K562 (cell line): ENCODE results near the gene PRSS57. TPM values are rescaled to one million over a fixed set of nuclear protein-coding genes. Genes with fewer than 3 reads are reported as not detected.
A peak's percentile ranks its signal among the peaks of the same experiment; 100 is the strongest.

Experiments used
- ARNT ChIP-seq, 2 experiments: fragments of 450-650 bp; IDR thresholded peaks; 2 replicates each; pipeline ENCODE4 v1.6.1; 2016; ENCODE audit warnings: mild to moderate bottlenecking in 1 of 2
- CBX1 ChIP-seq: sonication (generic); IDR thresholded peaks from 2 replicates; pipeline ENCODE4 v1.6.1; 2016; ENCODE audit warnings: antibody characterized with exemption, low read depth, mild to moderate bottlenecking
- CEBPB ChIP-seq: fragments of 450-650 bp; IDR thresholded peaks from 2 replicates; pipeline ENCODE4 v1.6.1; 2016; ENCODE audit warnings: missing genetic modification characterization, missing compliant biosample characterization
- CHD4 ChIP-seq: fragments of 200-600 bp; sonication (generic); IDR thresholded peaks from 3 replicates; pipeline ENCODE4 v1.6.1; 2012; ENCODE audit warnings: low read depth, mild to moderate bottlenecking, mixed read lengths, low read length, inconsistent platforms; ENCODE audit not compliant: insufficient read depth, insufficient replicate concordance, poor library complexity, severe bottlenecking
- DPF2 ChIP-seq: fragments of 450-650 bp; IDR thresholded peaks from 2 replicates; pipeline ENCODE4 v1.6.1; 2016
- EGR1 ChIP-seq: fragments of 450-650 bp; conservative IDR thresholded peaks from 2 replicates; pipeline ENCODE4 v1.6.1; 2017; ENCODE audit warnings: mild to moderate bottlenecking
- IRF2 ChIP-seq: sonication (generic); formaldehyde crosslinking; IDR thresholded peaks from 2 replicates; pipeline ENCODE4 v1.8.1; 2022; ENCODE audit warnings: mild to moderate bottlenecking, missing genetic modification reagents
- MAZ ChIP-seq, 2 experiments: fragments of 450-650 bp in 1 of 2; sonication (generic) in 1 of 2; formaldehyde crosslinking; IDR thresholded peaks in 1 of 2; conservative IDR thresholded peaks in 1 of 2; 2 replicates each; pipeline versions ENCODE4 v1.4.0 to v1.5.0; 2020; ENCODE audit warnings: mild to moderate bottlenecking in 1 of 2, missing genetic modification reagents in 1 of 2
- MLLT1 ChIP-seq, 2 experiments: fragments of 450-650 bp; IDR thresholded peaks; 2 replicates each; pipeline ENCODE4 v1.6.1; 2016
- NKRF ChIP-seq: fragments of 450-650 bp; IDR thresholded peaks from 2 replicates; pipeline ENCODE4 v1.6.1; 2016; ENCODE audit warnings: borderline replicate concordance
- PTBP1 ChIP-seq: fragments of 200-400 bp; formaldehyde crosslinking; IDR thresholded peaks from 2 replicates; pipeline ENCODE4 v1.6.1; 2017; ENCODE audit warnings: low read depth, low read length
- RCOR1 ChIP-seq, 2 experiments: IDR thresholded peaks; 2 replicates each; pipeline ENCODE4 v1.6.1; 2012; ENCODE audit warnings: low read depth in 2 of 2, low read length in 2 of 2, borderline replicate concordance in 1 of 2, improper control_type of control experiment in 1 of 2
- TFAP4 ChIP-seq: sonication (generic); formaldehyde crosslinking; IDR thresholded peaks from 2 replicates; pipeline ENCODE4 v1.8.0; 2022; ENCODE audit warnings: missing genetic modification reagents, mild to moderate bottlenecking, moderate library complexity, borderline replicate concordance
- ZBTB11 ChIP-seq, 3 experiments: fragments of 200-800 bp in 1 of 3; fragments of 250-450 bp in 1 of 3; fragments of 450-650 bp in 1 of 3; sonication (Bioruptor Pico) in 1 of 3; sonication (Bioruptor generic) in 1 of 3; formaldehyde crosslinking in 1 of 3; IDR thresholded peaks; 2 replicates each; pipeline versions ENCODE4 v1.6.1 to v1.8.0; 2016 to 2022; ENCODE audit warnings: mild to moderate bottlenecking in 2 of 3, missing genetic modification characterization in 2 of 3, missing compliant biosample characterization in 1 of 3, moderate library complexity in 1 of 3
- ZNF212 ChIP-seq: fragments of 450-650 bp; formaldehyde crosslinking; IDR thresholded peaks from 2 replicates; pipeline ENCODE4 v1.4.0; 2020; ENCODE audit warnings: mild to moderate bottlenecking
- ZNF311 ChIP-seq: fragments of 250-450 bp; sonication (Bioruptor Pico); IDR thresholded peaks from 2 replicates; pipeline ENCODE4 v1.4.0; 2020; ENCODE audit warnings: mild to moderate bottlenecking, moderate library complexity
- ZNF639 ChIP-seq, 2 experiments: fragments of 200-800 bp in 1 of 2; sonication (Bioruptor generic) in 1 of 2; sonication (generic) in 1 of 2; formaldehyde crosslinking in 1 of 2; IDR thresholded peaks in 1 of 2; conservative IDR thresholded peaks in 1 of 2; 2 replicates each; pipeline versions ENCODE4 v1.5.0 to v1.6.1; 2016 to 2020; ENCODE audit warnings: missing compliant biosample characterization in 1 of 2, missing genetic modification characterization in 1 of 2, missing genetic modification reagents in 1 of 2
- polyA plus RNA-seq, 8 experiments: library from polyadenylated mRNA; depleted of rRNA in 4 of 8; stranded (reverse) in 5 of 8; unstranded in 3 of 8; fragments of >200 nt; fragmentation: Nextera tagmentation in 2 of 8; fragmentation: Illumina TruSeq in 1 of 8; extraction: Ambion mirVana in 2 of 8; extraction: Trizol in 1 of 8; gene quantifications; 2 replicates each; pipeline versions ENCODE4 v1.2.1 to v1.2.3, GENCODE V29; 2011 to 2014; ENCODE audit warnings: inconsistent platforms in 1 of 8, missing spikeins in 1 of 8
- total RNA-seq, 7 experiments: library from RNA; depleted of rRNA in 6 of 7; stranded (reverse); fragments of >200 nt in 6 of 7; fragmentation: Illumina TruSeq in 2 of 7; extraction: Trizol in 2 of 7; gene quantifications; 2 replicates each; pipeline versions ENCODE4 v1.2.1 to v1.2.3, GENCODE V29; 2011 to 2021; ENCODE audit warnings: low replicate concordance in 1 of 7

PRSS57 gene
- total and polyA plus RNA-seq, 9 of the 15 experiments (the other 6 are each of a cell fraction or from before 2014, with no cell fraction given) = 0.06 to 2.5 (median 1.3) TPM; not detected in 3

GRCh38 chr19:703329-703650 is 8.0 kb upstream of the PRSS57 start (continued):
- TF ChIP-seq ARNT (IDR thresholded peaks at IDR 0.05) (peak in 1 of 2 experiments; percentile 68; a peak in 1 of 4 replicates), NKRF (peak; percentile 52; the same call in 1 of the 2 replicates), MLLT1 (IDR thresholded peaks at IDR 0.05) (0 out of 4 replicates have a peak, but pooled peaks of 1 of the 2 experiments have one; percentile 15), IRF2 (CRISPR knock-in tag) (no peak), PTBP1 (peak; percentile 70; the same call in 1 of the 2 replicates), EGR1 (no peak), CHD4 (peak; percentile 96), MAZ (CRISPR knock-in tag; conservative IDR thresholded peaks at IDR 0.05 in 1 of 2, IDR thresholded peaks at IDR 0.05 in 1 of 2) (0 out of 4 replicates have a peak, but pooled peaks of 1 of the 2 experiments have one; percentile 64), CEBPB (tag) (no peak), TFAP4 (no peak), ZBTB11 (CRISPR knock-in tag; IDR thresholded peaks at IDR 0.05) (peak in 2 of 3 experiments; percentile 11 to 80; a peak in 2 of 6 replicates), RCOR1 (IDR thresholded peaks at IDR 0.05; ENCODE audit: borderline replicate concordance in 1 of 2, low read depth in 2 of 2, low read length in 2 of 2) (peak in 1 of 2 experiments; percentile 66; a peak in 2 of 4 replicates), DPF2 (peak; percentile 45; the same call in 1 of the 2 replicates), ZNF212 (CRISPR knock-in tag) (no peak), CBX1 (peak; percentile 98), ZNF311 (CRISPR knock-in tag) (no peak), ZNF639 (CRISPR knock-in tag; conservative IDR thresholded peaks at IDR 0.05 in 1 of 2, IDR thresholded peaks at IDR 0.05 in 1 of 2) (no peak)
